Muscle layer of colon (tissue), 2 donors: ENCODE measurements around the gene CHRM1.
"Not testable (repeated sequence)": the region's sequence is repeated elsewhere in the genome, so short reads cannot be mapped to it uniquely, and the experiment has no call there.

Source experiments
- H3K27ac ChIP-seq: one replicate; pipeline ENCODE4 v1.7.0; 2013; ENCODE audit warnings: low read depth, mild to moderate bottlenecking, low read length, moderate library complexity
- H3K27me3 ChIP-seq, 2 donors: one replicate each; pipeline ENCODE4 v1.7.0; 2013; ENCODE audit warnings: low read length in 2 of 2, mild to moderate bottlenecking in 2 of 2; ENCODE audit not compliant: insufficient read depth in 2 of 2, control insufficient read depth in 1 of 2
- H3K36me3 ChIP-seq: one replicate; pipeline ENCODE4 v1.7.0; 2013; ENCODE audit warnings: mild to moderate bottlenecking, low read length; ENCODE audit not compliant: insufficient read depth
- H3K4me1 ChIP-seq: one replicate; pipeline ENCODE4 v1.7.0; 2013; ENCODE audit warnings: mild to moderate bottlenecking, low read length; ENCODE audit not compliant: insufficient read depth
- H3K4me3 ChIP-seq, 2 donors: one replicate each; pipeline ENCODE4 v1.7.0; 2013; ENCODE audit warnings: low read length in 2 of 2, low read depth in 1 of 2, mild to moderate bottlenecking in 1 of 2, moderate library complexity in 1 of 2
- H3K9ac ChIP-seq: one replicate; pipeline ENCODE4 v1.7.0; 2013; ENCODE audit warnings: low read length
- H3K9me3 ChIP-seq: one replicate; pipeline ENCODE4 v1.7.0; 2013; ENCODE audit warnings: mild to moderate bottlenecking, low read length
- donor health status: abdominal sarcoma.
- donor health status: Adenocarcinoma of cecum.

The CHRM1 gene

GRCh38 chr11:62880803-62881578 is 40.2 kb downstream of the CHRM1 start, which contains the start of gene SLC3A2:
TSS of gene SLC3A2 (plus strand) at chr11:62880896. CDS start at chr11:62881024, 128 bp downstream.
- no peaks in the 10 kb centered on the region for H3K9me3 ChIP-seq
- H3K27ac ChIP-seq, result peak within 1 kb of the TSS; percentile 100
- H3K36me3 ChIP-seq, result peaks cover 34% of the 10 kb centered on the region
- peaks cover 38% of the 10 kb centered on the region for H3K4me1 ChIP-seq
- H3K27me3 ChIP-seq, result no peaks in the 10 kb centered on the region
- peak within 1 kb of the TSS; percentile 93 for H3K9ac ChIP-seq
- peak within 1 kb of the TSS; percentile 80 to 90 for H3K4me3 ChIP-seq

GRCh38 chr11:62880231-62880802 is 40.8 kb downstream of the CHRM1 start:
- no peaks in the 10 kb centered on the region for H3K27me3 ChIP-seq
- H3K9ac ChIP-seq, result peak overlapping the region; percentile 93
- peak overlapping the region; percentile 100 for H3K27ac ChIP-seq
- peaks cover 38% of the 10 kb centered on the region for H3K4me1 ChIP-seq
- peaks cover 27% of the 10 kb centered on the region for H3K36me3 ChIP-seq
- H3K9me3 ChIP-seq, result no peaks in the 10 kb centered on the region
- peak overlapping the region; percentile 80 to 90 for H3K4me3 ChIP-seq

- Histone ChIP-seq H3K27me3 (no peaks in the 10 kb centered on the region), H3K9ac (peak overlapping the region; percentile 93), H3K4me3 (peak overlapping the region in 1 of 2 donors; percentile 80), H3K9me3 (no peaks in the 10 kb centered on the region), H3K27ac (peak overlapping the region; percentile 100), H3K4me1 (peaks cover 38% of the 10 kb centered on the region), H3K36me3 (peaks cover 18% of the 10 kb centered on the region)
These were observed 41.8 kb downstream of the CHRM1 start for GRCh38 chr11:62879235-62879978.

GRCh38 chr11:62876712-62877111 is 44.5 kb downstream of the CHRM1 start:
- Histone ChIP-seq H3K9ac (no peak overlapping the region), H3K27me3 (no peaks in the 10 kb centered on the region), H3K4me3 (no peak overlapping the region), H3K27ac (no peak overlapping the region), H3K36me3 (no peaks in the 10 kb centered on the region), H3K4me1 (peaks cover 13% of the 10 kb centered on the region), H3K9me3 (no peaks in the 10 kb centered on the region)

GRCh38 chr11:62875698-62876478 is 45.3 kb downstream of the CHRM1 start:
- Histone ChIP-seq H3K27ac (no peak overlapping the region), H3K36me3 (no peaks in the 10 kb centered on the region), H3K9me3 (no peaks in the 10 kb centered on the region), H3K4me1 (peaks cover 13% of the 10 kb centered on the region), H3K27me3 (no peaks in the 10 kb centered on the region), H3K4me3 (no peak overlapping the region), H3K9ac (no peak overlapping the region)

- Histone ChIP-seq H3K27ac (no peak overlapping the region), H3K9ac (no peak overlapping the region), H3K4me1 (peaks cover 7% of the 10 kb centered on the region), H3K27me3 (no peaks in the 10 kb centered on the region), H3K4me3 (no peak overlapping the region), H3K36me3 (no peaks in the 10 kb centered on the region), H3K9me3 (no peaks in the 10 kb centered on the region)
These were observed 46.3 kb downstream of the CHRM1 start for GRCh38 chr11:62874851-62875250.

- Histone ChIP-seq H3K36me3 (no peaks in the 10 kb centered on the region), H3K4me1 (peaks cover 4% of the 10 kb centered on the region), H3K27ac (no peak overlapping the region), H3K9ac (no peak overlapping the region), H3K9me3 (no peaks in the 10 kb centered on the region), H3K27me3 (no peaks in the 10 kb centered on the region), H3K4me3 (no peak overlapping the region)
These were observed 55.5 kb downstream of the CHRM1 start for GRCh38 chr11:62865635-62866034.

- H3K9me3 ChIP-seq, result no peaks in the 10 kb centered on the region
- H3K36me3 ChIP-seq, result no peaks in the 10 kb centered on the region
- H3K9ac ChIP-seq, result no peak overlapping the region
- H3K27ac ChIP-seq, result no peak overlapping the region
- H3K4me3 ChIP-seq, result no peak overlapping the region
- no peaks in the 10 kb centered on the region for H3K27me3 ChIP-seq
- H3K4me1 ChIP-seq, result peaks cover 4% of the 10 kb centered on the region
These were observed 57.4 kb downstream of the CHRM1 start for GRCh38 chr11:62863687-62864335.

GRCh38 chr11:62861564-62862192 is 59.5 kb downstream of the CHRM1 start:
- not testable (repeated sequence) for H3K4me1 ChIP-seq, H3K9me3 ChIP-seq, H3K9ac ChIP-seq, H3K27me3 ChIP-seq, H3K36me3 ChIP-seq, H3K27ac ChIP-seq, H3K4me3 ChIP-seq

- Histone ChIP-seq H3K27ac (no peak overlapping the region), H3K4me1 (peaks cover 10% of the 10 kb centered on the region), H3K36me3 (no peaks in the 10 kb centered on the region), H3K27me3 (no peaks in the 10 kb centered on the region), H3K9ac (no peak overlapping the region), H3K4me3 (no peak overlapping the region), H3K9me3 (no peaks in the 10 kb centered on the region)
These were observed 60.2 kb downstream of the CHRM1 start for GRCh38 chr11:62860835-62861563.
